ENCODE results near the gene DNAJB6.
A peak's percentile ranks its signal among the peaks of the same experiment; 100 is the strongest.

DNAJB6 gene

DNA sequence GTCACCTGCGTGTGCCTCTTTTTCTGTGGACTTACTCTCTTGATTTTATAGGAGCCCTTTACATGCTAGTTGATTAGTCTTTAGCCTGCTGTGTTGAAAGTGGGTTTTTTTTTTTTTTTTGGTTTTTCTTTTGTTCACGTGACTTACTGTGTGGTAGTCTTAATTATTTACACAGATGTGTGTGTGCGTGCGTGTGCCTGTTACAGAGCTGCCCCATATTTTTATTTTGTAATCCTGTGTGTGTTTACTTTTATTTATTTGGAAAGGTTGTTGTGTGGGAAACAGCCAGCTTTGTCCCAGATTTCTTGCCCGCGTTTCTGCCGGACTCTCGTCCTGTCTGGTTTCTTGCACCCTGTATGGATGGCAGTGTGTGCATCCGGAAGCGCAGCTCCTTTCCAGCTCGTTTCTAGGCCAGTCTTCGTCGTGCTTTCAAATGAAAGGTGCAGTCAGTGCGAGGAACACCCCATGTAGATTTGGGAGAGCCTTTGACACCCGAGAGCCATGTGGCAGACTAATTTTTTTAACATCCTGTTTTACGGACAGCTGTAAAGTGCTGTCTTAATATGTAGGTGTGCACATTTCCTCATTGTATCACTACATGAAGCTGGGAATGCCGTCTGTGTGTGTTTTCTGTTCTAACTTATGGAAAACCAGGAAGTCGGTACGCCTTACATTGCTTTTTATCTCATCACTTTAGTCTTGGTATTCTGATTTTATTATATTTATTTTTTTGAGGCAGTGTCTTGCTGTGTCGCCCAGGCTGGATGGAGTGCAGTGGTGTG is 55.6 kb downstream of the DNAJB6 start:
- TF ChIP-seq, protein P1, sequence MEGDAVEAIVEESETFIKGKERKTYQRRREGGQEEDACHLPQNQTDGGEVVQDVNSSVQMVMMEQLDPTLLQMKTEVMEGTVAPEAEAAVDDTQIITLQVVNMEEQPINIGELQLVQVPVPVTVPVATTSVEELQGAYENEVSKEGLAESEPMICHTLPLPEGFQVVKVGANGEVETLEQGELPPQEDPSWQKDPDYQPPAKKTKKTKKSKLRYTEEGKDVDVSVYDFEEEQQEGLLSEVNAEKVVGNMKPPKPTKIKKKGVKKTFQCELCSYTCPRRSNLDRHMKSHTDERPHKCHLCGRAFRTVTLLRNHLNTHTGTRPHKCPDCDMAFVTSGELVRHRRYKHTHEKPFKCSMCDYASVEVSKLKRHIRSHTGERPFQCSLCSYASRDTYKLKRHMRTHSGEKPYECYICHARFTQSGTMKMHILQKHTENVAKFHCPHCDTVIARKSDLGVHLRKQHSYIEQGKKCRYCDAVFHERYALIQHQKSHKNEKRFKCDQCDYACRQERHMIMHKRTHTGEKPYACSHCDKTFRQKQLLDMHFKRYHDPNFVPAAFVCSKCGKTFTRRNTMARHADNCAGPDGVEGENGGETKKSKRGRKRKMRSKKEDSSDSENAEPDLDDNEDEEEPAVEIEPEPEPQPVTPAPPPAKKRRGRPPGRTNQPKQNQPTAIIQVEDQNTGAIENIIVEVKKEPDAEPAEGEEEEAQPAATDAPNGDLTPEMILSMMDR (conservative IDR thresholded peaks at IDR 0.05) = no peak
- TF ChIP-seq ZFX (IDR thresholded peaks at IDR 0.05) = no peak
- H3K27ac ChIP-seq = peak overlapping the region; percentile 31; the same call in 1 of the 2 replicates

DNA sequence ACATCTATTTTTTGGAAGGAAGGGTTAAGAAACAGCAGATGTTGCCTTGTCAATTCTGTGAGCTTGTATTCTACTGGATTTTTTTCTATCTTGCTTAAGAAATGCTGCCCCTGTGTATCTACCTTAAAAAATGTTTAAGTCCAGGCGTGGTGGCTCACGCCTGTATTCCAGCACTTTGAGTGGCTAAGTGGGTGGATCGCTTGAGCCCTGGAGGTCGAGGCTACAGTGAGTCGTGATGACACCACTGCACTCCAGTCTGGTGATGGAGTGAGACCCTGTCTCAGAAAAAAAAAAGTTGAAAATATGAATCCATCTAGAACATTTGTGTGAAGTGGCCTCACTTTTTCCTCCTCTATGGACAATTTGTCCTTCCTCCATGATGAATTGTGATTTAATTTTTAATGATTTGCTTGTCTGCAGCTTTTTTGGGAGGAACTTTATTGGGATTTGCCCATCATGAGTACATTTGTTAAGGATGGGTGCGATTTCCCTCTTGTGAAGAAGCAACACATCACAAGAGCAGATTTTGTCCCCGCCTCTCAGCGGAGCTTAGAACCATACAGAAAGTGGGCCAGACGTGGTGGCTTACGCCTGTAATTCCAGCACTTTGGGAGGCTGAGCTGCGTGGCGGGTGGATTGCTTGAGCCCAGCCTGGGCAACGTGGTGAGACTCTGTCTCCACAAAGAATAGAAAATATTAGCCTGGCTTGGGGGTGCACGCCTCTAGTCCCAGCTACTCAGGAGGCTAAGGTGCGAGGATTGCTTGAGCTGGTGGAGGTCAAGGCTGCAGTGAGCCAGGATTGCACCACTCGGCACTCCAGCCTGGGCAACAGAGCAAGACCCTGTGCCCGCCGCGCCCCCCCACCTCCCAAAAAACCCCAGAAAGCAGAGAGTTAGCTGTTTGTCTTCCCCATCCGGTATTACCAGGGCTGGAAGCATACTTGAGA is 57.7 kb downstream of the DNAJB6 start:
- no peak overlapping the region for H3K27ac ChIP-seq
- TF ChIP-seq, protein P1 (conservative IDR thresholded peaks at IDR 0.05) = no peak
- TF ChIP-seq ZFX (IDR thresholded peaks at IDR 0.05) = no peak

DNA sequence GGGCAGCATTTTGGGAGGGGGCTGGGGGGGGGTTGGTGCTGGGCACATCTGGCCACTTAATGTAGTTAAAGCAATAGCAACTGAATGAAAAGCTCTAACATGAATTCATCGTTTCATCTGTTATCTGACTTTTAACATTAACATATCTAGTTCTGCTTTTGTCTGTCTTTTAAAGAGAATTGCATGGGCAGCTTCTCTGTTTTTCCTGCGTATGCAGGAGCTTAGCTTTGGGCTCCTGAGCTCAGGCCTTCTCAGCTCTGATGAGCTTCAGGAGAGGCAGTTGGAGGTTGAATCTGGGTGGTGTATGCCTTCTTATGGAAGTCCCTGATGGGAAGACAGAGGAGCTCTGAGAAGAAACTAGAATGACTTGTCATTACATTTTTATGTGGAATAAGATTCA is 58.4 kb downstream of the DNAJB6 start:
- H3K27ac ChIP-seq = no peak overlapping the region
- TF ChIP-seq ZFX (IDR thresholded peaks at IDR 0.05) = no peak
- TF ChIP-seq, protein P1 (conservative IDR thresholded peaks at IDR 0.05) = no peak

DNA sequence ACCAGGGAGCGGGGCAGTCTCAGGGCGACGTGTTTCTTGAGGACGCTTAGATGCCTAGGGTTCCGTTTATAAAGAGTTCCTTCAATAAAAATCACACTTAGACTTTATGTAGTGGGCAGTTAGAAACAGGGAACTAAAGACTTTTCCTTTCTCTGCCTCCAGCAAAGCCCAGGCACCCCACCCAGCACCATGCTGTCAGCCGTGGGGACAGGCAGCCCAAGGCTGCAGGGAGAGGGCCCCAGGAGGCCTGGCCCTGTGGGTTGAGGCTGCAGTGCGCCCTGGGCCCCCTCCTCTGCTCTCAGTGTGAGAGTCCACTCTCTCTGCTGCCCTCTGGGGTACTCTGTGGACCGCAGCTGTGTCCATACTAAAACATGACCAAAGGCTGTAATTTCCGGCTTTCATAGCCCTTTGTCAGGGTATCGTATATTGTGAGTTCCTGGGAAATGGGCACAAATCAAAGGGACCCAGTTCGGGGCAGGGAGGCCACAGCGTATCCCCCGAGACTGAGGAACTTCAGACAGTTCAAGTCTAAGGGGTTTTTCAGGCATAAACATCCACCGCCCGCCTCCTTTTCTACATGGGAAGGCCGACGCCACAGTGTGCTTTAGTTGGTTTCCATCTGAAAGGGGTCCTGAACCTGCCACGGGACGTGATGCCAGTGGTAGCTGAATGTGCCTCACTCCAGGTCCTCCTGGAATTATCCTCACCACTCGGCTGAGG is 59.7 kb downstream of the DNAJB6 start:
- TF ChIP-seq, protein P1 (conservative IDR thresholded peaks at IDR 0.05) = no peak
- no peak for TF ChIP-seq ZFX (IDR thresholded peaks at IDR 0.05)
- H3K27ac ChIP-seq = no peak overlapping the region

DNA sequence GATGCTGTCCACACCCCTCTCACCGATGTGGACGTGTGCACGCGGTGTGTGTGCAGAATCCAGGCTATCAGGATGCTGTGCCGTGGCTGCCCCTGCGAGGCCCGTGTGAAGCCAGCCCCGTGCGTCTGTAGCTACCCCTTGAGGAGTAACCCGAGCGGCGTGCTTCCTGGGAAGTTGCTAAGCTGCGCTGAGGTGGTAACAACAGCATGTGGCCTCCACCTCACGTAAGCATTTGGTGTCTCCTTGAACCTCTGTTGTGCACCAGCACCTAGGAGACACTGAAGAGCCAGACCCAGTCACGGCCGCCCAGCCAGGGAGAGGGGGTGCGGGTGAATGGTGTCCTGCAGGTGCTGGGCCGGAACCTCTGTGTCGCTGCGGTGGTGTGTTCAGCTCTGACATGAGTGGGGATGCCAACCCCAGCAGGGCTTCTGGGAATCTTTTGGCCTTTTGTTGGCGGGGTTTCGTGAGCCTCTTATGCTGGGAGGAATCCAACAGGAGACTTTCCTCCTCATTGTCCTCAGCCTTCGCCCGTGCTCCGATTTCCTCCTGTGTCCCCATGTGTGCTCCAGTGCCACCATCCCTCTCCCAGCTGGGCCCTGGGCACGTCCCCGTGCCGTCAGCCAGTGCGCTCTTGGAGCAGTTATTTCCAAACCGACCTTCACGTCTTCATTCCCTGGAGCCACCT is 60.4 kb downstream of the DNAJB6 start:
- H3K27ac ChIP-seq = no peak overlapping the region; the same call in 1 of the 2 replicates
- TF ChIP-seq, protein P1 (conservative IDR thresholded peaks at IDR 0.05) = no peak
- TF ChIP-seq ZFX (IDR thresholded peaks at IDR 0.05) = no peak

DNA sequence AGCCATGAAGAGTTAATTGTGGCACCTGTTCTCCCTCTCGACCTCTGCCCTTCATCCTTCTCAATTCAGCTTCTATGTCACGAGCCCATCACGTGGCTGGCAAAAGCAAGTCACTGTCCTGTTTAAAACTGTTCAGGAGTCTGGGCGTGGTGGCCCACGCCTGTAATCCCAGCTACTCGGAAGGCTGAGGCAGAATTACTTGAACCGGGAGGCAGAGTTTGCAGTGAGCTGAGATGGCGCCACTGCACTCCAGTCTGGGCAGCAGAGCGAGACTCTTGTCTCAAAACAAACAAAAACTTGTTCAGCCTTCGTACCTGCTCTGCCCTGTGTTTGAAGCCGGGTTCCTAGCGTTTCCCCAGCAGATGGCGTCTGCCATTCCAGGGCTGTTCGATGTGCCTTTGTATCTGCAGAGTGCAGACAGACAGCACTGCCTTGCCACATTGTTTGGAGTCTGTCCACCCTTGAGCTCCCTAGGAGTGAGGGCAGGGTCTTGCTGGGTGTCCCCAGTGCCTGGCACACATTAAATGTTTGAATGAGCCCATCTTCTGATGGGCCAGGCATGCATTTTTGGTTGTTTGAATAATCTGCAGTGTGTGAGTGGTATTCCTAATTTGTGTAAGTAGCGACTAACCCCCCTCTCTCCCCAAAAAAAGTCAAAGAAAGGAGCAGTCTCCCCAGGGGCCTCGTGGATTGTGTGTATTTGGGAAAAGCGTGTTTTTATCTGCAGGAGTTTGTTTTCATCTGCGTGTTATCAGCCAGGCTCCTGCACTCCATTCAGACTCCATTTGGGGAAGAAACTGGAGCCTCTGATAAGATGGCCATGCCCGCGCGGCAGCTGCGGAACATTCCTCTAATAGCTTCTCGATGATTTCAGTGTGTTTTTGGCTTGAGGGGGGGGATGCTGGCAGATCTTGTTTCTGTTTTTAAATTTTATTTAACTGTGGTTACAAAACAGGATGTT is 61.2 kb downstream of the DNAJB6 start:
- no peak overlapping the region; the same call in 1 of the 2 replicates for H3K27ac ChIP-seq
- no peak for TF ChIP-seq ZFX (IDR thresholded peaks at IDR 0.05)
- TF ChIP-seq, protein P1 (conservative IDR thresholded peaks at IDR 0.05) = peak; percentile 92

All from C4-2B (cell line).